Mammary microvascular endothelial cell (primary cell): ENCODE data around the gene TKT. TPM values are rescaled to one million over a fixed set of nuclear protein-coding genes. Genes with fewer than 3 reads are reported as not detected.

ENCODE experiments used
- total RNA-seq: library from RNA; depleted of rRNA; stranded (reverse); fragments of >200 nt; gene quantifications from 2 replicates; pipeline ENCODE4 v1.2.3, GENCODE V29; 2015

TKT gene
- total RNA-seq, result 544 and 550 TPM in 2 replicates

GRCh38 chr3:53255775-53256703 is at the start of gene TKT:
Gene TKT, minus strand, starts transcription at chr3:53256022. Its CDS starts 80 bp downstream, at chr3:53255942.

Other genes with a start within 250 kb of the TKT start
- gene SFMBT1, start 209.9 kb downstream of the TKT start, total RNA-seq, result 1.3 and 2.5 TPM in 2 replicates
- 26.6 and 35.8 TPM in 2 replicates for gene RFT1, start 125.6 kb downstream of the TKT start, total RNA-seq
- gene PRKCD, start 94.8 kb downstream of the TKT start, total RNA-seq, result 4.1 and 8.5 TPM in 2 replicates
- gene DCP1A, start 91.5 kb upstream of the TKT start, total RNA-seq, result 14.5 and 15.5 TPM in 2 replicates
- not detected in 2 replicates for gene CACNA1D, start 238.6 kb upstream of the TKT start, total RNA-seq